Measurements from ENCODE around the gene AMPD1.

The AMPD1 gene

DNA sequence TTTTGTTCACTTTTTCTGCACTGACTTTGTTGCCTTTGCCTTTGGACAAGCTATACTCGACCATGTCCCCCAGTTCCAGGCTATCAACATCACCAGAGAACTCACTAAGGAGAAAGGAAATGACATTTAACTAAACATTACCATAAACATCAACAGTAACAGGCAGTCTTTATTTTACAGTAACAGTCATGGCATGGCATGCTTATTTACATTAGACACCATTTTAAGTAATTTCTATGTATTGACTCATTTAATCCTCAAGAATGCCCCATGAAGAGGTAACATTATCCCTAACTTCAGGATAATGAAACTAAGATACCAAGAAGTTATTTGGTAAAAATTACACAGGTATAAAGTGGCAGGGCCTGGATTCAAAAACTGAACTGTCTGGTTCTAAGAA is 29.9 kb upstream of the AMPD1 start:
- TF ChIP-seq, protein P1, sequence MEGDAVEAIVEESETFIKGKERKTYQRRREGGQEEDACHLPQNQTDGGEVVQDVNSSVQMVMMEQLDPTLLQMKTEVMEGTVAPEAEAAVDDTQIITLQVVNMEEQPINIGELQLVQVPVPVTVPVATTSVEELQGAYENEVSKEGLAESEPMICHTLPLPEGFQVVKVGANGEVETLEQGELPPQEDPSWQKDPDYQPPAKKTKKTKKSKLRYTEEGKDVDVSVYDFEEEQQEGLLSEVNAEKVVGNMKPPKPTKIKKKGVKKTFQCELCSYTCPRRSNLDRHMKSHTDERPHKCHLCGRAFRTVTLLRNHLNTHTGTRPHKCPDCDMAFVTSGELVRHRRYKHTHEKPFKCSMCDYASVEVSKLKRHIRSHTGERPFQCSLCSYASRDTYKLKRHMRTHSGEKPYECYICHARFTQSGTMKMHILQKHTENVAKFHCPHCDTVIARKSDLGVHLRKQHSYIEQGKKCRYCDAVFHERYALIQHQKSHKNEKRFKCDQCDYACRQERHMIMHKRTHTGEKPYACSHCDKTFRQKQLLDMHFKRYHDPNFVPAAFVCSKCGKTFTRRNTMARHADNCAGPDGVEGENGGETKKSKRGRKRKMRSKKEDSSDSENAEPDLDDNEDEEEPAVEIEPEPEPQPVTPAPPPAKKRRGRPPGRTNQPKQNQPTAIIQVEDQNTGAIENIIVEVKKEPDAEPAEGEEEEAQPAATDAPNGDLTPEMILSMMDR (IDR thresholded peaks at IDR 0.05), result no peak
- TF ChIP-seq ZFX (IDR thresholded peaks at IDR 0.05; ENCODE audit: borderline replicate concordance), result no peak

DNA sequence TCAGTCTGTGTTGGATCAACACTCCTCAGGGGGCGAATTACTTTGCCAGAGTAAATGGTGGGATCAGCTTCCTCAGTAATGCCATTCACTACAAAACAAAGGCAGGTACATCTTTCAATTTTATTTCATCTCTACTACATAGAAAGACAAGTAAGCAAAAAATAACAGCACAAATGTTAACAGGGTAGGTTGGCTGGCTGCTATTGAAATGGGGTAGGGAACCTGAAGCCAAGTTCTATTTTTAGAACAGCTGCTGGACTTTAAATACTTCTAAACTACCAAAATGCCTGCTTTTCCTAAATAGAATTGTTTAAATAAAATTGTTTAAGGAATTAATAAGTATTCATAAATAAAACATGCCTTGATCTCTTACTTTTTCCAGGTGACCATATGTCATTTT is 28.6 kb upstream of the AMPD1 start:
- no peak overlapping the region for H3K27ac ChIP-seq
- TF ChIP-seq, protein P1 (IDR thresholded peaks at IDR 0.05), result no peak
- TF ChIP-seq ZFX (IDR thresholded peaks at IDR 0.05; ENCODE audit: borderline replicate concordance), result no peak

More for the DNA sequence above, 29.9 kb upstream of the AMPD1 start:
- H3K27ac ChIP-seq, result no peak overlapping the region

DNA sequence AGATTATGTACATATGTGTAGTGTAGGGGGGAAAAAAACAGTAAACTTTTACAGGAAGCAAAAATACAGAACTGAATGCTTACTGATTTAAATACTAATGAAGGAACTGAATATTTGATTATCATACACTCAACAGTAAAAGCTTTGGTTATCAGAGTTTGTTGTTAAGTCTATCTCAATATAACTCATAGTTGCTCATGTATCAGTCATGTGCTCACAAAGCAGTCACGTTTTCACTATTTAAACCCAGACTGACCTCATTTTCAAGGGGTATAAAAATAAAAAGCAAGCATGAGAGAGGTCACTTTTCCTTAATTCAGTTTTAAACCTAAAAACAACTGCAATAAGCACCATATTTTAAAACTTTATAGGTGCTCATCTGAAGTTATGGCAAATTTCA is 28.1 kb upstream of the AMPD1 start:
- no peak overlapping the region for H3K27ac ChIP-seq
- no peak for TF ChIP-seq ZFX (IDR thresholded peaks at IDR 0.05; ENCODE audit: borderline replicate concordance)
- TF ChIP-seq, protein P1 (IDR thresholded peaks at IDR 0.05), result no peak

DNA sequence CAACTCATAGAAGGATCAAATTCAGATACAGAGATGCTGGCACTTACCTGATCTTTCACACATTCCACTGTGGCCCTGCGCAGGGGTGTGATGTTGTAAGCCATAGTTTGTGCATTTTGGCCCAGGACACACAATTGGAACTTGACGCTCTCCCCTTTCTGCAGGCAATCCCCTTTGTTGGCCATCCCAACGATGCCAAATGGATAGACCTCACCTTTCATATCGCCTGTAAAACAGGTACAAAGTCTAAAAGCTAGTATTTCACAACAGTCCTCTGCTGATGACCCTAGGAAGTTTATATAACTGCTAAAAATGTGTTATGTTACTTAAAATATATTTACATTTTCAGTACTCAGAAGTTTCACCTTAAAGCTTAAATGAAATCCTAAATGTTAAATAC is 25.1 kb upstream of the AMPD1 start:
- TF ChIP-seq ZFX (IDR thresholded peaks at IDR 0.05; ENCODE audit: borderline replicate concordance), result no peak
- TF ChIP-seq, protein P1 (IDR thresholded peaks at IDR 0.05), result no peak
- no peak overlapping the region for H3K27ac ChIP-seq

DNA sequence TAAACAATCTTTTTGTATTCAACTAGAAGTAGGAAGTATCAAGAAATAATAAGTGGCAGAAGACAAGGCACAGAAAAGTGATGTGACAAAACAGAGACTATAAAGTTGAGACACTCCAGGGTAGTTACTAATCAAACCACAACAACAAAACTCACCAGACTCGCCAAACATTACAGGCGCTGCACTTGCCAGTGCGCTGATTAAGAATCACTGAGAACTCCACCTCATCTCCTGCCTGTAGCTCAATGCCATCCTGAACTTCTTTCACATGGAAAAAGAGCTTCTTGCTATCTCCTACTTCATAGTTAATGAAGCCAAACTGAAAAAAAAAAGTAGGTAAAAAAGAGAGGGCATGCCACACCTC is 24.1 kb upstream of the AMPD1 start:
- no peak overlapping the region for H3K27ac ChIP-seq
- TF ChIP-seq, protein P1 (IDR thresholded peaks at IDR 0.05), result no peak
- TF ChIP-seq ZFX (IDR thresholded peaks at IDR 0.05; ENCODE audit: borderline replicate concordance), result no peak

DNA sequence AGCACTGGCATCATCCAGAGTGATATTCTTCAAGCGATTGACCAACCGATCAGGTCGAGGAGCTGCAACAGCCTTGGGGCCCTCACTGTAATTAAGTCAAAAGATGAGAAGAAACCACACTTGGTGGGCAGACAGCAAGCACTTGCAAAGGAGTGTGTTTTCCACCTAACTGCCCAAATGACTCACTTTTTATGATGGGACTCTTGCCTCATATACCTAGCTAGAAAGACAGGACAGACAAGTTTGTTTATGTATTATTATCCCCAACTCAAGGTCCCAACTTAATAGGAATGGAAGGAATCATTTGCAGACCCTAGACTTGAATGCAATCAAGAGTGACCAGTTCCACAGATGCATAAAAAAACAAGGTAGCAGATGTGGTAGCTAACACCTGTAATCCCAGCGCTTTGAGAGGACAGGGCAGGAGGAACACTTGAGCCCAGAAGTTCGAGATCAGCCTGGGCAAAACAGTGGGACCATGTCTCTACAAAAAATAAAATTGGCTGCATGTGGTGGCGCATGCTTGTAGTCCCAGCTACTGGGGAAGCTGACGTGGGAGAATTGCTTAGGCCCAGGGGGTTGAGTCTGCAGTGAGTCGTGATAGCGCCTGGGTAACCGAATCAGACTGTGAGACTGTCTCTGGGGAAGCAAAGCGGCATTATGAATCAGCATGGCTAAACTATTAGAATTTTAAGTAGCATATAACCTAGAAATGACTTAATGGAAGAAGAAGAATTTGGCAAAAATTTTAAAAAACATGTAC is 23.5 kb upstream of the AMPD1 start:
- no peak overlapping the region for H3K27ac ChIP-seq
- TF ChIP-seq, protein P1 (IDR thresholded peaks at IDR 0.05), result no peak
- no peak for TF ChIP-seq ZFX (IDR thresholded peaks at IDR 0.05; ENCODE audit: borderline replicate concordance)

DNA sequence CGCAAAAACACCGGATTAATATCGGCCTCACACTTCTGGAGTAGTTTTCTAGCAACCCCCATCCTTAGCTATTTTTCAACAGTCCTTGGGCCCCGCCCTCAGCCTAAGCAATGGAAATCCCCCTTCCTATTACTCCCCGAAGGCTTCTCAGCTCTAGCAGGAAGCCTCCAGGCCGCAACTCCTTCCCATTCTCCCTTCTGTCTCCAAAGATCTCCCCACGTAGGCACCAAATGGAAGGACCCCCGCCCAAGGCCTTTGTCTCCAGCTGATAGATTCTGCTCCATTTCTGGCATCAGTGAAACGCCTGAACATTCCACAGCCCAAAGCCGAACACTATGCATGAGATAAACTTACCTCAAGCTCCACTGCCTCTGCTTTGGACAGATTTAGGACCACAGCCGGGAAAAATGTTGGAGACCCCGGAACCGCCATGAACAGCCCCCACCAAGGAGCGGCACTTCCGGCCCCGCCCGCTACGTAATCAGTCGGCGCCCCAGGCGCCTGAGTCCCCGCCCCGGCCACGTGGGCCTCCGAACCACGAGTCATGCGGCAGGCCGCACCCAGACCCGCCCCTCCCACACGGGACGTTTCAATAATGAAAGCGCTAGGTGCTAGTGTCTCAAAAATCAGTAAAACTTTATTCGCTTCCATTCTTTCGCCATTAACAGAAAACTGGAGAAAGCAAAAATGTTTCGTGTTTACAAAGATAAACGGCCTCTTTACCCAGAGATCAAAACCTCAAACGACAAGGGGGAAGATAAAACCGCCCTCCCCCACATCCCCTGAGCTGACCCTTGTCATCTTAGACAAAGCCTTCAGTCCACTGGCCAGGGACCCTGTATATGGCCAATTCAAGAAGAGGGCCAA is 21.2 kb upstream of the AMPD1 start, which contains the start of gene NRAS:
TSS of gene NRAS (minus strand) at position 468 of the 867 bp plus-strand sequence. CDS start 611 bp downstream, outside the sequence.
- H3K27ac ChIP-seq, result peak within 1 kb of the TSS; percentile 69
- no peak for TF ChIP-seq ZFX (IDR thresholded peaks at IDR 0.05; ENCODE audit: borderline replicate concordance)
- TF ChIP-seq, protein P1 (IDR thresholded peaks at IDR 0.05), result no peak

Data from 22Rv1 (cell line).